ENCODE measurements around the gene CLDN9.
A peak's percentile ranks its signal among the peaks of the same experiment; 100 is the strongest.

The CLDN9 gene

GRCh38 chr16:3000540-3000939, 12.2 kb upstream of the CLDN9 start:
- no peak for FAIRE-seq

GRCh38 chr16:3001316-3001715, 11.4 kb upstream of the CLDN9 start:
- FAIRE-seq: no peak

GRCh38 chr16:3003582-3004270, 9.0 kb upstream of the CLDN9 start:
- FAIRE-seq: peak; percentile 86

GRCh38 chr16:3004319-3004718, 8.4 kb upstream of the CLDN9 start:
- FAIRE-seq: no peak

GRCh38 chr16:3004781-3005284, 7.9 kb upstream of the CLDN9 start:
- FAIRE-seq: no peak

GRCh38 chr16:3007059-3007956, 5.4 kb upstream of the CLDN9 start:
- FAIRE-seq: no peak

GRCh38 chr16:3007957-3008689, 4.6 kb upstream of the CLDN9 start:
- no peak for FAIRE-seq

- no peak for FAIRE-seq
Observed at GRCh38 chr16:3008690-3009037, 4.1 kb upstream of the CLDN9 start.

- FAIRE-seq: no peak
Observed at GRCh38 chr16:3009568-3010390, 2.9 kb upstream of the CLDN9 start.

- FAIRE-seq: no peak
Observed at GRCh38 chr16:3010510-3010909, 2.2 kb upstream of the CLDN9 start.

GRCh38 chr16:3012246-3012645, 477 bp upstream of the CLDN9 start:
- FAIRE-seq: no peak

- no peak for FAIRE-seq
Observed at GRCh38 chr16:3013491-3013951, 798 bp downstream of the CLDN9 start.

- FAIRE-seq: no peak
Observed at GRCh38 chr16:3013998-3014690, 1.4 kb downstream of the CLDN9 start.

- FAIRE-seq: no peak
Observed at GRCh38 chr16:3014971-3015370, 2.2 kb downstream of the CLDN9 start.

GRCh38 chr16:3015865-3016521, 3.3 kb downstream of the CLDN9 start:
- FAIRE-seq: no peak

GRCh38 chr16:3017344-3017743, 4.6 kb downstream of the CLDN9 start:
- no peak for FAIRE-seq

- no peak for FAIRE-seq
Observed at GRCh38 chr16:3017794-3018506, 5.2 kb downstream of the CLDN9 start, which contains the start of gene CLDN6. TSS of gene CLDN6 (minus strand) at chr16:3018183. CDS start at chr16:3016021, 2,162 bp downstream.

- no peak for FAIRE-seq
Observed at GRCh38 chr16:3019594-3020246, 7.0 kb downstream of the CLDN9 start.

GRCh38 chr16:3020247-3020603, 7.5 kb downstream of the CLDN9 start, which contains the start of gene TNFRSF12A:
TSS of gene TNFRSF12A (plus strand) at chr16:3020368. CDS start at chr16:3020398, 30 bp downstream.
- no peak for FAIRE-seq

Data from islet of Langerhans (tissue), 1 donor.